Ascending aorta (tissue), 2 donors: ENCODE measurements around the gene C6orf89. TPM values are rescaled to one million over a fixed set of nuclear protein-coding genes. Genes with fewer than 3 reads are reported as not detected.

ENCODE experiments used
- DNase-seq, 2 donors: peaks; one replicate each; pipeline ENCODE4 v3.0.0-alpha.2; 2019; ENCODE audit warnings: low spot score in 2 of 2
- H3K27ac ChIP-seq, 2 donors: fragments of 200-600 bp; sonication (generic); one replicate each; pipeline ENCODE4 v1.5.1; 2016 to 2017; ENCODE audit warnings: mild to moderate bottlenecking in 1 of 2
- H3K27me3 ChIP-seq: fragments of 200-600 bp; sonication (generic); one replicate; pipeline ENCODE4 v1.5.1; 2017
- H3K36me3 ChIP-seq, 2 donors: fragments of 200-600 bp; sonication (generic); one replicate each; pipeline ENCODE4 v1.5.1; 2016
- H3K4me1 ChIP-seq, 2 donors: fragments of 200-600 bp; sonication (generic); one replicate each; pipeline ENCODE4 v1.5.1; 2016 to 2017; ENCODE audit warnings: mild to moderate bottlenecking in 1 of 2
- H3K4me3 ChIP-seq, 2 donors: fragments of 200-600 bp; sonication (generic); one replicate each; pipeline ENCODE4 v1.5.1; 2016 to 2017; ENCODE audit warnings: mild to moderate bottlenecking in 1 of 2
- H3K9me3 ChIP-seq, 2 donors: fragments of 200-600 bp; sonication (generic); one replicate each; pipeline ENCODE4 v1.5.1; 2016
- intact Hi-C: fragments of 100-400 bp; cut with DNase I; formaldehyde crosslinking; loops from one replicate; pipeline ENCODE4 v1.15.1; 2023
- total RNA-seq: library from RNA; depleted of rRNA; stranded (reverse); fragments of >200 nt; gene quantifications from one replicate; pipeline ENCODE4 v1.1.0, GENCODE V29; 2016
- TF ChIP-seq, protein P1 (sequence below), 3 experiments: fragments of 200-600 bp in 2 of 3; fragments of 450-650 bp in 1 of 3; sonication (generic) in 2 of 3; IDR thresholded peaks; one replicate each; pipeline ENCODE4 v1.5.1; 2016 to 2019; ENCODE audit warnings: antibody characterized with exemption in 3 of 3, mild to moderate bottlenecking in 1 of 3, moderate library complexity in 1 of 3

C6orf89 gene
- total RNA-seq, 1 donor from 2014 or later = 21.6 TPM

DNA sequence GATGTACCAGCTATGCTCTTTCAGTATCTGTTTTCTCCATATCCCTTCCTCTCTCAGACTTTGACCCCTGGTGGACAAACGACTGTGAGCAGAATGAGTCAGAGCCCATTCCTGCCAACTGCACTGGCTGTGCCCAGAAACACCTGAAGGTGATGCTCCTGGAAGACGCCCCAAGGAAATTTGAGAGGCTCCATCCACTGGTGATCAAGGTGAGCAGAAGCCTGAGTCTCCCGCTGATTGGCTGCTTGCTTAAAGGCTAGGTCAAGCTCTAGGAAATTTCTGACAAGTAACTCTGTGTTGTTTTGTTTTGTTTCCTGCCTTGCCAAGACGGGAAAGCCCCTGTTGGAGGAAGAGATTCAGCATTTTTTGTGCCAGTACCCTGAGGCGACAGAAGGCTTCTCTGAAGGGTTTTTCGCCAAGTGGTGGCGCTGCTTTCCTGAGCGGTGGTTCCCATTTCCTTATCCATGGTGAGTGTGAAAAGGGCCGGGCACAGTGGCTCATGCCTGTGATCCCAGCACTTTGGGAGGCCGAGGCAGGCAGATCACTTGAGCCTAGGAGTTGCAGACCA lies 28.6 kb downstream of the C6orf89 start:
- Histone ChIP-seq H3K4me3 (no peak overlapping the region), H3K27me3 (no peaks in the 10 kb centered on the region), H3K9me3 (no peaks in the 10 kb centered on the region), H3K27ac (no peak overlapping the region), H3K4me1 (peaks cover 6 to 31% of the 10 kb centered on the region in 2 donors), H3K36me3 (peaks cover 25 to 44% of the 10 kb centered on the region in 2 donors)
- TF ChIP-seq, protein P1, sequence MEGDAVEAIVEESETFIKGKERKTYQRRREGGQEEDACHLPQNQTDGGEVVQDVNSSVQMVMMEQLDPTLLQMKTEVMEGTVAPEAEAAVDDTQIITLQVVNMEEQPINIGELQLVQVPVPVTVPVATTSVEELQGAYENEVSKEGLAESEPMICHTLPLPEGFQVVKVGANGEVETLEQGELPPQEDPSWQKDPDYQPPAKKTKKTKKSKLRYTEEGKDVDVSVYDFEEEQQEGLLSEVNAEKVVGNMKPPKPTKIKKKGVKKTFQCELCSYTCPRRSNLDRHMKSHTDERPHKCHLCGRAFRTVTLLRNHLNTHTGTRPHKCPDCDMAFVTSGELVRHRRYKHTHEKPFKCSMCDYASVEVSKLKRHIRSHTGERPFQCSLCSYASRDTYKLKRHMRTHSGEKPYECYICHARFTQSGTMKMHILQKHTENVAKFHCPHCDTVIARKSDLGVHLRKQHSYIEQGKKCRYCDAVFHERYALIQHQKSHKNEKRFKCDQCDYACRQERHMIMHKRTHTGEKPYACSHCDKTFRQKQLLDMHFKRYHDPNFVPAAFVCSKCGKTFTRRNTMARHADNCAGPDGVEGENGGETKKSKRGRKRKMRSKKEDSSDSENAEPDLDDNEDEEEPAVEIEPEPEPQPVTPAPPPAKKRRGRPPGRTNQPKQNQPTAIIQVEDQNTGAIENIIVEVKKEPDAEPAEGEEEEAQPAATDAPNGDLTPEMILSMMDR (IDR thresholded peaks at IDR 0.05) = no peak
- no peak for DNase-seq
- intact Hi-C loops = no loop called here

DNA sequence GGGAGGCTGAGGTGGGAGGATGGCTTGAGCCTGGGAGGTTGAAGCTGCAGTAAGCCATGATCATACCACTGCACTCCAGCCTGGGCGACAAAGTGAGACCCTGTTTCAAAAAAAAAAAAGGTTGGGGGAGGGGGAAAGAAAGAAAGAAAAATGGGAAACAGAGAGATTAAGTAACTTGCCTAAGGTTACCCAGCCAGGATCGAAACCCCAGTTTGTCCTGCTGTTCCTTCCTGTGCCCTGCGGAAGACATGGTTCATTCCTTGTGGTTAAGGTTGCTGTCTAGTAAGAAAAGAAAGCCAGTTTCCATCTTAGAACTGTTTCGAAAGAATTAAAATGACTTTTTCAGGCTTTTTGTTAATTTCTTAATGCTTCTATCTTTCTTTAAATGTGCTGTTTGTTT lies 29.8 kb downstream of the C6orf89 start:
- Histone ChIP-seq H3K9me3 (no peaks in the 10 kb centered on the region), H3K36me3 (peaks cover 36 to 51% of the 10 kb centered on the region in 2 donors), H3K4me3 (no peak overlapping the region), H3K4me1 (peaks cover 6 to 33% of the 10 kb centered on the region in 2 donors), H3K27ac (peak overlapping the region in 1 of 2 donors; percentile 88), H3K27me3 (no peaks in the 10 kb centered on the region)
- no peak for DNase-seq
- intact Hi-C loops = loop anchor here (5.0 kb wide), 1 partner anchor 67 kb away; no protein-coding TSS in a partner anchor
- TF ChIP-seq, protein P1 (IDR thresholded peaks at IDR 0.05) = no peak

DNA sequence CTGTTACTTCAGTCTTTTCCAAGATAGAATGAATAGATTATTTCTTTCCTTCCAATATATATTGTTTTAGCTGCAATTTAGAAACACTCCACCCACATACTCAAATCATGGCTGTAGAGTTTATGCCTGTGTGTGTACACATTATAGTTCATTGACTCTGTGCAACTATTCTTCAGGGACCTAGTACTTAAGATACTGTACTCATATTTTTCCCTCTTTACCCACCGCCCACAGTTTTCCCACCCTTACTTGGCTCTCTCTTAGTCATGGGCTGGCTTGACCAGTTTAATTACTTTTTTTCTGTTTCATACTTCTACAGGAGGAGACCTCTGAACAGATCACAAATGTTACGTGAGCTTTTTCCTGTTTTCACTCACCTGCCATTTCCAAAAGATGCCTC lies 30.4 kb downstream of the C6orf89 start:
- no peak for DNase-seq
- Histone ChIP-seq H3K9me3 (no peaks in the 10 kb centered on the region), H3K27me3 (no peaks in the 10 kb centered on the region), H3K4me3 (no peak overlapping the region), H3K27ac (peak overlapping the region; percentile 80 to 88), H3K4me1 (peaks cover 6 to 33% of the 10 kb centered on the region in 2 donors), H3K36me3 (peaks cover 40 to 55% of the 10 kb centered on the region in 2 donors)
- intact Hi-C loops = loop anchor here (5.0 kb wide), 1 partner anchor 66 kb away; no protein-coding TSS in a partner anchor
- TF ChIP-seq, protein P1 (IDR thresholded peaks at IDR 0.05) = no peak

DNA sequence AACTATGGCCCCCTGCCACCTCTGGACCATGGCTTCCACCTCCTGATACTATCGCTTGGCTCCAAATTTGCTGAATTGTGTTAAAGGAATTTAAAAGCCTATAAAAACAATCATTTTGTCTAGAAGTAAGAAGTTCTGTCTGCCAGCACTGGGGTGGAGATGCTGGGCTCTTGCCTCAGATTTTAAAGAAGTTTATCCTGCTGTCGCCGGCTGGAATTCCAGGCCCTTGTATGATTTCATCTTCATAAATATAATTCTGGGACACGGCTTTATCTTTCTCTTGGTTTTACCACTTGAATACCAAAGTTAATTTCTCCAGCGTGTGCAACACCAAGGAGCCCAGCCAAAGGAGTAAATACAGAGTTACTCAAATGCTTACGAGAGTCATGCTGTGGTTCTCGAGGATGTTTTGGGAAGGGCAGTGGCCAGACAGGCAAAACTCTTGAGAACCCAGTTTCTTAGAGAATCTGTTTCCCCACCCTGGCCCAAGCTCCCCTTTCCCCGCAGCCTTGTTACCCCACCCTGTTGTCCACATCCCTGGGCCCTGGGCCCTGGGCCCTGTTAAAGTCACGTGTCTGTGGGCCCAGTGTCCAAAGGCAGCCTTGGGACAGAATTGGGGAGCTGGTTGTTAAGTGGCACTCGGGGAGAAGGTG lies 31.9 kb downstream of the C6orf89 start:
- H3K27ac ChIP-seq = peak overlapping the region; percentile 80 to 88
- intact Hi-C loops = loop anchor here (1.0 to 5.0 kb wide), 2 partner anchors 9 to 65 kb away; no protein-coding TSS in a partner anchor
- no peaks in the 10 kb centered on the region for H3K27me3 ChIP-seq
- peaks cover 6 to 33% of the 10 kb centered on the region in 2 donors for H3K4me1 ChIP-seq
- DNase-seq = peak in 1 of 2 donors; percentile 83
- H3K4me3 ChIP-seq = no peak overlapping the region
- H3K9me3 ChIP-seq = no peaks in the 10 kb centered on the region
- peaks cover 31 to 55% of the 10 kb centered on the region in 2 donors for H3K36me3 ChIP-seq
- TF ChIP-seq, protein P1 (IDR thresholded peaks at IDR 0.05) = no peak

DNA sequence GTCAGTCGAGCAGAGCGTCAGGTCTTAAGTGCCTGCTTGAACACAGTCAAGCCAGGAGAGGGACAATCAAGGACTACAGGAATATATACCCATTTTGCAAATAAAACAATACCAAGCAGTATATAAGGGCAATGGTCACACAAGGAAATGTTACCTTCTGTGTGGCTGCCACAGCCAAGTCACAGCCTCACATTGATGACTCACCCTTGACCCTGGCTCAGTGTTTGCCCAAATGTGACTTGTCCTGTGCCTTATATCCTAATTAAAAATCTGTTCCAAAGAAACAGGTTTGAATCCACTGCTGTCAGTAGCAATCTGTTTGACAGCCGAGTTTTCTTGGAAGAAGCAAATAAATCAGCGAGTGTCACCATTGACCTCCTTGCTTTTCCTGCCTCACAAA lies 34.3 kb downstream of the C6orf89 start:
- intact Hi-C loops = no loop called here
- H3K4me1 ChIP-seq = peaks cover 6 to 33% of the 10 kb centered on the region in 2 donors
- H3K4me3 ChIP-seq = no peak overlapping the region
- DNase-seq = no peak
- no peaks in the 10 kb centered on the region for H3K27me3 ChIP-seq
- H3K36me3 ChIP-seq = peaks cover 39 to 55% of the 10 kb centered on the region in 2 donors
- H3K9me3 ChIP-seq = no peaks in the 10 kb centered on the region
- H3K27ac ChIP-seq = peak overlapping the region in 1 of 2 donors; percentile 42
- TF ChIP-seq, protein P1 (IDR thresholded peaks at IDR 0.05) = no peak
